NB4 (cell line): ENCODE data around the gene INVS.

Experiments
- MYC ChIP-seq: IDR thresholded peaks from 2 replicates; pipeline ENCODE4 v1.6.1; 2011; ENCODE audit warnings: low read depth, low read length
- POLR2A ChIP-seq: IDR thresholded peaks from 2 replicates; pipeline ENCODE4 v1.6.1; 2011; ENCODE audit warnings: mild to moderate bottlenecking; ENCODE audit not compliant: insufficient read length; ENCODE audit errors: extremely low read depth
- TF ChIP-seq, protein P1 (sequence below): IDR thresholded peaks from one replicate; pipeline ENCODE4 v1.5.1; 2012; ENCODE audit warnings: low read depth, low read length
- TF ChIP-seq, protein P2 (sequence below): IDR thresholded peaks from 2 replicates; pipeline ENCODE4 v1.6.1; 2011; ENCODE audit warnings: low read depth, low read length

DNA sequence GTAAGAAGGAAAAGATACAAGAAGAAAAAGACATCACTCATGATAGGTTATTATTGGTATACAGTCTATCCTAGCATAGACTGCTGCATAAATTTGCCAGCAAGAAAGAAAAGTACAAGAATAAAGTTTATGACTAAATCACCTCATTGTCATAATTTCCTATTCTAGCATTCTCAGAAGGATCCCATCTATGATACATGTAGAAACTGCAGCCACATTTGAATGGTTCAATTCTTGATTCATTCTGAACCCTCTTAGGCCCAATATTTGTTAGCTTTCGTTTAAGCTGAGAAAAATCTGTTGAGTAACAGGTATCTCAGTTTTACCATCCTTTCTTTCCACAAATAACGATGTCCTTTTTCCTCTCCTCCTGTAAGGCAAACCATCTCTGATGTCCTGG lies 21.2 kb downstream of the INVS start:
- TF ChIP-seq, protein P1, sequence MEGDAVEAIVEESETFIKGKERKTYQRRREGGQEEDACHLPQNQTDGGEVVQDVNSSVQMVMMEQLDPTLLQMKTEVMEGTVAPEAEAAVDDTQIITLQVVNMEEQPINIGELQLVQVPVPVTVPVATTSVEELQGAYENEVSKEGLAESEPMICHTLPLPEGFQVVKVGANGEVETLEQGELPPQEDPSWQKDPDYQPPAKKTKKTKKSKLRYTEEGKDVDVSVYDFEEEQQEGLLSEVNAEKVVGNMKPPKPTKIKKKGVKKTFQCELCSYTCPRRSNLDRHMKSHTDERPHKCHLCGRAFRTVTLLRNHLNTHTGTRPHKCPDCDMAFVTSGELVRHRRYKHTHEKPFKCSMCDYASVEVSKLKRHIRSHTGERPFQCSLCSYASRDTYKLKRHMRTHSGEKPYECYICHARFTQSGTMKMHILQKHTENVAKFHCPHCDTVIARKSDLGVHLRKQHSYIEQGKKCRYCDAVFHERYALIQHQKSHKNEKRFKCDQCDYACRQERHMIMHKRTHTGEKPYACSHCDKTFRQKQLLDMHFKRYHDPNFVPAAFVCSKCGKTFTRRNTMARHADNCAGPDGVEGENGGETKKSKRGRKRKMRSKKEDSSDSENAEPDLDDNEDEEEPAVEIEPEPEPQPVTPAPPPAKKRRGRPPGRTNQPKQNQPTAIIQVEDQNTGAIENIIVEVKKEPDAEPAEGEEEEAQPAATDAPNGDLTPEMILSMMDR = no peak
- no peak for TF ChIP-seq POLR2A
- no peak for TF ChIP-seq MYC
- TF ChIP-seq, protein P2, sequence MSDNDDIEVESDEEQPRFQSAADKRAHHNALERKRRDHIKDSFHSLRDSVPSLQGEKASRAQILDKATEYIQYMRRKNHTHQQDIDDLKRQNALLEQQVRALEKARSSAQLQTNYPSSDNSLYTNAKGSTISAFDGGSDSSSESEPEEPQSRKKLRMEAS = no peak
